Stomach (tissue), 9 donors: ENCODE data around the gene ITK. TPM values are rescaled to one million over a fixed set of nuclear protein-coding genes. Genes with fewer than 3 reads are reported as not detected.

Experiments
- DNase-seq, 2 donors: peaks; one replicate each; pipeline versions ENCODE4 v3.0.0 to v3.0.0-alpha.2; 2013 to 2019
- H3K27ac ChIP-seq, 5 donors: fragments of 200-600 bp in 4 of 5; sonication (generic) in 4 of 5; one replicate each; pipeline ENCODE4 v1.5.1; 2013 to 2019; ENCODE audit warnings: mild to moderate bottlenecking in 1 of 5, moderate library complexity in 1 of 5
- H3K27me3 ChIP-seq, 3 donors: fragments of 200-600 bp; sonication (generic); one replicate each; pipeline ENCODE4 v1.5.1; 2017 to 2019; ENCODE audit warnings: mixed run types in 1 of 3
- H3K36me3 ChIP-seq, 4 donors: fragments of 200-600 bp; sonication (generic); 1 replicate in 3 of 4; 2 replicates in 1 of 4; pipeline ENCODE4 v1.5.1; 2016 to 2019
- H3K4me1 ChIP-seq, 4 donors: fragments of 200-600 bp; sonication (generic); one replicate each; pipeline ENCODE4 v1.5.1; 2016 to 2019
- H3K4me3 ChIP-seq, 4 donors: fragments of 200-600 bp; sonication (generic) in 3 of 4; one replicate each; pipeline ENCODE4 v1.5.1; 2016 to 2019; ENCODE audit warnings: mild to moderate bottlenecking in 1 of 4
- H3K9me3 ChIP-seq, 4 donors: fragments of 200-600 bp; sonication (generic); one replicate each; pipeline ENCODE4 v1.5.1; 2016 to 2019
- EP300 ChIP-seq: sonication (generic); formaldehyde crosslinking; IDR thresholded peaks from one replicate; pipeline ENCODE4 v1.6.1; 2017; ENCODE audit warnings: antibody characterized with exemption
- POLR2A ChIP-seq, 4 donors: fragments of 450-650 bp; IDR thresholded peaks; one replicate each; pipeline ENCODE4 v1.6.1; 2016; ENCODE audit warnings: antibody characterized with exemption in 4 of 4, control low read depth in 2 of 4, mild to moderate bottlenecking in 1 of 4, moderate library complexity in 1 of 4
- POLR2AphosphoS5 ChIP-seq, 3 donors: sonication (generic); formaldehyde crosslinking; IDR thresholded peaks; one replicate each; pipeline ENCODE4 v1.6.1; 2016; ENCODE audit warnings: antibody characterized with exemption in 3 of 3
- WGBS, 5 donors: extraction: QIAGEN DNeasy Blood & Tissue Kit in 3 of 5; methylation state at CpG; one replicate each; pipeline versions ENCODE4 v1.1.5 to v1.1.7; 2013 to 2018; 5-methylcytosine and 5-hydroxymethylcytosine counted together
- intact Hi-C: fragments of 100-400 bp; cut with DNase I; formaldehyde crosslinking; loops from one replicate; pipeline ENCODE4 v1.15.1; 2023; ENCODE audit warnings: low total_unique reads
- polyA plus RNA-seq, 3 donors: library from polyadenylated mRNA; stranded (reverse); fragments of 200-250 nt; gene quantifications; one replicate each; pipeline ENCODE4 v1.2.3, GENCODE V29; 2013
- total RNA-seq, 5 donors: library from RNA; depleted of rRNA; stranded (reverse); fragments of >200 nt; gene quantifications; one replicate each; pipeline versions ENCODE4 v1.1.0 to v1.2.3, GENCODE V29; 2014 to 2016
- TF ChIP-seq, protein P1 (sequence below), 7 experiments: fragments of 450-650 bp in 4 of 7; fragments of 200-600 bp in 3 of 7; sonication (generic) in 3 of 7; IDR thresholded peaks; one replicate each; pipeline ENCODE4 v1.5.1; 2016 to 2019; ENCODE audit warnings: antibody characterized with exemption in 7 of 7, control low read depth in 2 of 7, mild to moderate bottlenecking in 1 of 7
- donor health status: healthy with polysubstance abuse.
- donor health status: Bipolar disorder and iron deficiency.
- donor health status: healthy.

Gene ITK
- total and polyA plus RNA-seq, 8 donors = 0.58 to 9.9 (median 2.3) TPM; not detected in 1

DNA sequence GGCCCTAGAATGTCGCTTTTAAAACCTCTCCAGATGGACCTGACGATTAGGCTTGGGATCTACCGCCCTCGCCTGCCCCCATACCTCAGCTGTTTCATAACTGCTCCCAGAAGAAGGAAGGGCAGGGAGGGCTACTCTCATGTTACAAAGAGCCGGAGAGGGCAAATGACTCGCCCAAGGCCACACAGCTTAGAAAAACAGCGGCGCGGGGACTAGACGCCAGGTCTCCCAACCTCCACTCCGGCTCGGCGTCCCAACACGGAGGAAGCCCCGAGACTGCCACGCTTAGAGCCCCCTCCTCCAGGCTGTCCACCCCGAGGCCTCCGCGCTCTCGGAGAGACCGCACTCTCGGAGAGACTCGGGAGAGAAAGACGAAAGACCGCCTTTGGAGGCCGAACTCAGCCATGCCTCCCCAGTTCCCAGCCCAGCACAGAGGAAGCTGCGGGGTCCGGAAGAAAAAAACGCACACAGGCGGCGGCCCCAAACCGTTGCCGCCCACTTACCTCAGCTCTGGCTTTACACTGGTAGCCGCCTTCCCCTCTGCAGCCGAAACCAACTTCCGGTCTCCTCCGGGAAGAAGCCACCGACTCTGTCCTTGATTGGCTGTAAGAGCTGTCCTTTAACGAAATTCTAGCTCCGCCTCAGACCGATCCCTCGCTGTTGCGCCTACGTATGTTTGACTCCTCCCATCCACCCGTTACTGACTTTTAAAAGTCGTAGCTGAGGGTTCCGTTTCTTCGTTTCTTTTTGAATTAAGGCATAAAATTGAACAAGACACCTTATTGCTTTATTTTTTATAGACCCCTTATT, 38.1 kb upstream of the ITK start, which contains the start of gene MED7:
TSS of gene MED7 (minus strand) at position 549 of the 810 bp plus-strand sequence. CDS start 3,434 bp downstream, outside the sequence.
- Histone ChIP-seq H3K4me3 (peak within 1 kb of the TSS; percentile 66 to 88 (median 81)), H3K27me3 (no peaks in the 10 kb centered on the region), H3K9me3 (no peaks in the 10 kb centered on the region), H3K4me1 (peaks cover 11 to 30% (median 16%) of the 10 kb centered on the region in 4 donors), H3K36me3 (peaks cover 0 to 21% (median 18%) of the 10 kb centered on the region in 4 donors), H3K27ac (peak within 1 kb of the TSS; percentile 88 to 96 (median 92))
- TF ChIP-seq POLR2A (IDR thresholded peaks at IDR 0.05) (peak in 1 of 4 donors; percentile 47), POLR2AphosphoS5 (IDR thresholded peaks at IDR 0.05) (peak in 2 of 3 donors; percentile 71 to 91), EP300 (no peak)
- 0 to 1% (median 1%) methylated on average over 33 to 48 of the region's 48 CpGs for WGBS, 5 donors
- peak; percentile 93 to 99 for DNase-seq
- intact Hi-C loops = no loop called here

DNA sequence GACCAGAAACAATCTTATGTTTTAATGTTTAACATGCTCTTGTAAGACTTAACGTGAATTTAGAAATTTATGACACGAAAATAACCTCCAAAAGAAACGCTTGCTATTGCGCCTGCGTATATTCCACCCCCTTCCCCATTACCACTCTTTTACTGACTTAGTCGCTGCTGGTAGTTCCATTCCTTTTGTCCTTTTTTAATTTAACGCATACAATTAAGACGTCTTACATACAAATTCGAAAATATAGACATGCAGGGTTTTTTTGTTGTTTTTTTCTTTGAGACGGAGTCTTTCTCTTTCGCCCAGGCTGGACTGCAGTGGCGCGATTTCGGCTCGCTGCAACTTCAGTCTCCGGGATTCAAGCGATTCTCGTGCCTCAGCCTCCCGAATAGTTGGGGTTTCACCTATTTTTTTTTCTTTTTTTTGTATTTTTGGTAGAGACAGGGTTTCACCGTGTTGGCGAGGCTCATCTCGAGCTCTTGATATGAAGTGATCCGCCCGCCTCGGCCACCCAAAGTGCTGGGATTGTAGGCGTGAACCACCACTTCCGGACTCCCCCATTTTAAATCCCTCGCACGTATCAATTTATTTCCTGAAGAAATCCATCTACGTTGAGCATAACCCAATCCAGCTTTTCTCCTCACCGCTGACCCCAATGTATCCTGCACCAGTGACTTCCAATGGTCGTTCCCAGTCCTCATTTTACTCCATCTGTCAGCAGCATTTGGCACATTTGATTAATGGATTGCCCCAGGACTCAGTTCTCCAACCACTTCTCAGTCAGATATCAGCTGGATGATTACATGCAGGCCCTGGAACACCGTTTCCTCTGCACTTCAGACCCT, 37.3 kb upstream of the ITK start:
- 2 to 20% (median 7%) methylated on average over 33 of the region's 33 CpGs for WGBS, 5 donors
- Histone ChIP-seq H3K4me1 (peaks cover 11 to 30% (median 16%) of the 10 kb centered on the region in 4 donors), H3K27me3 (no peaks in the 10 kb centered on the region), H3K36me3 (peaks cover 0 to 13% (median 10%) of the 10 kb centered on the region in 4 donors), H3K27ac (peak overlapping the region; percentile 88 to 96 (median 92)), H3K4me3 (peak overlapping the region; percentile 66 to 88 (median 81)), H3K9me3 (no peaks in the 10 kb centered on the region)
- intact Hi-C loops = no loop called here
- peak; percentile 38 to 77 for DNase-seq
- TF ChIP-seq EP300 (no peak), POLR2A (IDR thresholded peaks at IDR 0.05) (peak in 1 of 4 donors; percentile 58)

DNA sequence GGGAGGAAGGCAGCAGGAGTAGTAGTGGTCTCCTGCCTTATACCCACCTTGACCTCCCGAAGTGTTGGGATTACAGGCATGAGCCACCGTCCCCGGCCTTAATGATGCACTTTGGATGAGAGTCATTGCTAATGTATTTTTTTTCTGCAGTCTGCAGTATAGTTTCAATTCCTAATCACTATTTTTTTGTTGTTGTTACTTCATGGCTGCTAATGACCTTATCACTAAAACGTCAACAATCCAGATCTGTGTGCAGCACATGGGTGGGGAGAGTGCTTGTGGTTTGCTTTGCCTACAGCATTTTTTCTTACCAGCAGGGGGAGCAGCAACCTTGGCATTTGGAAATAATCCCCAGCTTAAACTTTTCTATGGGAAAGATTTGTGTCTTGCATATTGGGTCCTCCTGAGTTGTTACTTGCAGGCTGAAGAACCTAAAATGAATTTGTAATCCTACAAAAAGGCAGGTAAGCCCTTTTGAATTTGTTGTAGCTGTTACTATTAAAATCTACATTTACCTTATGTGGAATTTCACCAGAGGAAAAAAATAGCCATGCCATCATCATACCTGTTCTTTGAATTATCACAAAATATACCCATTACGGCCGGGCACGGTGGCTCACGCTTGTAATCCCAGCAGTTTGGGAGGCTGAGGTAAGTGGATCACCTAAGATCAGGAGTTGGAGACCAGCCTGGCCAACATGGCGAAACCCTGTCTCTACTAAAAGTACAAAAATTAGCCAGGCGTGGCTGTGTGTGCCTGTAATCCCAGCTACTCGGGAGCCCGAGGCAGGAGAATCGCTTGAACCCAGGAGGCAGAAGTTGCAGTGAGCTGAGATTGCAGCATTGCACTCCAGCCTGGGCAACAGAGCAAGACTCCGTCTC, 31.7 kb upstream of the ITK start:
- Histone ChIP-seq H3K27me3 (no peaks in the 10 kb centered on the region), H3K9me3 (no peaks in the 10 kb centered on the region), H3K27ac (no peak overlapping the region), H3K4me1 (peaks cover 0 to 9% (median 3%) of the 10 kb centered on the region in 4 donors), H3K36me3 (no peaks in the 10 kb centered on the region), H3K4me3 (no peak overlapping the region)
- TF ChIP-seq, protein P1, sequence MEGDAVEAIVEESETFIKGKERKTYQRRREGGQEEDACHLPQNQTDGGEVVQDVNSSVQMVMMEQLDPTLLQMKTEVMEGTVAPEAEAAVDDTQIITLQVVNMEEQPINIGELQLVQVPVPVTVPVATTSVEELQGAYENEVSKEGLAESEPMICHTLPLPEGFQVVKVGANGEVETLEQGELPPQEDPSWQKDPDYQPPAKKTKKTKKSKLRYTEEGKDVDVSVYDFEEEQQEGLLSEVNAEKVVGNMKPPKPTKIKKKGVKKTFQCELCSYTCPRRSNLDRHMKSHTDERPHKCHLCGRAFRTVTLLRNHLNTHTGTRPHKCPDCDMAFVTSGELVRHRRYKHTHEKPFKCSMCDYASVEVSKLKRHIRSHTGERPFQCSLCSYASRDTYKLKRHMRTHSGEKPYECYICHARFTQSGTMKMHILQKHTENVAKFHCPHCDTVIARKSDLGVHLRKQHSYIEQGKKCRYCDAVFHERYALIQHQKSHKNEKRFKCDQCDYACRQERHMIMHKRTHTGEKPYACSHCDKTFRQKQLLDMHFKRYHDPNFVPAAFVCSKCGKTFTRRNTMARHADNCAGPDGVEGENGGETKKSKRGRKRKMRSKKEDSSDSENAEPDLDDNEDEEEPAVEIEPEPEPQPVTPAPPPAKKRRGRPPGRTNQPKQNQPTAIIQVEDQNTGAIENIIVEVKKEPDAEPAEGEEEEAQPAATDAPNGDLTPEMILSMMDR (IDR thresholded peaks at IDR 0.05) = peak in 5 of 7 experiments; percentile 55 to 87 (median 79)
- TF ChIP-seq POLR2A (IDR thresholded peaks at IDR 0.05) = no peak
- TF ChIP-seq EP300 = no peak
- peak in 1 of 3 donors; percentile 69 for TF ChIP-seq POLR2AphosphoS5 (IDR thresholded peaks at IDR 0.05)
- DNase-seq = peak; percentile 69 to 89
- 72 to 77% (median 76%) methylated on average over 14 of the region's 14 CpGs for WGBS, 5 donors
- intact Hi-C loops = no loop called here

DNA sequence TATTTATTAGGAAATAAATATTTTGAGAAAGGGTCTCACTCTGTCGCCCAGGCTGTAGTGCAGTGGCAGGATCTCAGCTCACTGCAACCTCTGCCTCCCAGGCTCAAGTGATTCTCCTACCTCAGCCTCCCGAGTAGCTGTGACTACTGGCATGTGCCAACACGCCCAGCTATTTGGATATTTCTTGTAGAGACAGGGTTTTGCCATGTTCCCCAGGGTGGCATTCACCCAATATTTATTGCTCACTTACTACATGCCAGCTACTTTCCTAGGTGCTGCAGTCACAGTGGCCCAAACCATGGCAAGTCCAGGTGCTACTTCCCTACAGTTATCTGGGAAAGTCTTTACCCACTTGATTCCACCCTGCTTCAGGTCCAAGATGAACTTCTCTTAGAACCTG, 29.6 kb upstream of the ITK start:
- no peaks in the 10 kb centered on the region for H3K36me3 ChIP-seq
- H3K4me3 ChIP-seq = no peak overlapping the region
- intact Hi-C loops = no loop called here
- H3K27ac ChIP-seq = no peak overlapping the region
- no peak for DNase-seq
- TF ChIP-seq POLR2AphosphoS5 (IDR thresholded peaks at IDR 0.05) = no peak
- no peak for TF ChIP-seq EP300
- TF ChIP-seq POLR2A (IDR thresholded peaks at IDR 0.05) = no peak
- TF ChIP-seq, protein P1 (IDR thresholded peaks at IDR 0.05) = no peak
- H3K4me1 ChIP-seq = peaks cover 0 to 7% (median 3%) of the 10 kb centered on the region in 4 donors
- no peaks in the 10 kb centered on the region for H3K9me3 ChIP-seq
- WGBS, 5 donors = 85 to 92% (median 91%) methylated on average over 3 of the region's 3 CpGs
- no peaks in the 10 kb centered on the region for H3K27me3 ChIP-seq
